ENCODE results near the gene USH2A.

The USH2A gene

DNA sequence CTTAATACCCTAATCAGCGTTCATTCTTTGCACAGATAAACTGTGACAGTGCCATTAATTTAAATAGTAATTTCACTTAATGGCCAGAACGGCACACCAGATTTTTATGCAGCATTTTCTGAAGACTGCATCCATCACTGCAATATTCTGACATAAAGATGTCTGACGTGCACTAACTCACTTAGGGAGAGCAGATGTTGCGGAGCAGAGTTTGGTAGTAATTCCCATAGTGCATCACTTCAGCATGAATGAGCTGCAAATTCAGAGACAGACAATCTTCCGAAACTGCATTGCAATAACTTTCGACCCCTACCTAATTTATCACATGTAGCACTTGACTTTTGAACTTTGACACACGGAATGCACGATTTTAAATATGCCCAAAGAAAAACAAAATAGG lies 630.8 kb downstream of the USH2A start:
- H3K4me3 ChIP-seq (ENCODE audit: control insufficient read depth, low read depth, low read length): no peak overlapping the region
- no peak for DNase-seq (ENCODE audit: low read depth)
- no peak for TF ChIP-seq CTCF (IDR thresholded peaks at IDR 0.05; ENCODE audit: control insufficient read depth, insufficient read depth, low read depth, low read length, missing control alignments)

DNA sequence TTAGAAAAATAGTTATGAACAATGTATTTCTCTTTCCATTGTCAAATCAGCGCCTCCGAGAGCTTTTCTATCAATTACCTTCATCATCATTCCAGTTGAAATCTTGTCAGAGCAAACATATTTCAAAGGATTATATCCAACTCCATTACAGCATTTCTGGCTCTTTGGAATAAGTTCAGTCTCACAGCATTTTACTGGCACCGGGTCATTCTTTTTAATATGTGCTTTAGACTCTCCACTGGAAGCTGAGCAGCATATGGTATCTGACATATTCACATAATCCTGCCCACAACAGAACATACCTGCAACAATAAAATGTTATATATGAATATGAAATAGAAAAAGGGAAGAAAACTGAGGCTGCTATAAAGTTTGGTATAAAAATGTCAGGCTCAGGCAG lies 633.3 kb downstream of the USH2A start:
- no peak for DNase-seq (ENCODE audit: low read depth)
- no peak overlapping the region for H3K4me3 ChIP-seq (ENCODE audit: control insufficient read depth, low read depth, low read length)
- no peak for TF ChIP-seq CTCF (IDR thresholded peaks at IDR 0.05; ENCODE audit: control insufficient read depth, insufficient read depth, low read depth, low read length, missing control alignments)

DNA sequence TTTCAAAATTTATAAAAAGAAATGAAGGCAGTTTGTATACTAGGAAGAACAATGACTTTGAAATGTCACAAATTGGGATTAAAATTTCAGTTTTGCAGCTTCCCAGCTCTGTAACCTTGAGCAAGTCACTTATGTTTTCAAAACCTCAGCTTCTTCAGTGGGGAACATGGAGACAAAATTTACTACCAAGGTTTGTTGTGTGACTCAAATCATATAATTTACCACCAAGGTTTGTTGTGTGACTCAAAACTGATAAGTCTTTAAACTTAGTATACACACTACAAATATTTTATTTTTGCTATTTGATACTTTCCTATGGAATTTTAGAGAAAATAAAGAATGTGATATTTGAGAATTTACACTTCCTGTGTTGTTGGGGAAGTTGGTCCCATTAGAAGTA lies 636.3 kb downstream of the USH2A start:
- DNase-seq (ENCODE audit: low read depth): no peak
- no peak for TF ChIP-seq CTCF (IDR thresholded peaks at IDR 0.05; ENCODE audit: control insufficient read depth, insufficient read depth, low read depth, low read length, missing control alignments)
- no peak overlapping the region for H3K4me3 ChIP-seq (ENCODE audit: control insufficient read depth, low read depth, low read length)

GRCh38 chr1:215780641-215781040 lies 642.6 kb downstream of the USH2A start:
- no peak for DNase-seq (ENCODE audit: low read depth)
- TF ChIP-seq CTCF (IDR thresholded peaks at IDR 0.05; ENCODE audit: control insufficient read depth, insufficient read depth, low read depth, low read length, missing control alignments): no peak
- H3K4me3 ChIP-seq (ENCODE audit: control insufficient read depth, low read depth, low read length): no peak overlapping the region

- H3K4me3 ChIP-seq (ENCODE audit: control insufficient read depth, low read depth, low read length): no peak overlapping the region
- no peak for DNase-seq (ENCODE audit: low read depth)
- no peak for TF ChIP-seq CTCF (IDR thresholded peaks at IDR 0.05; ENCODE audit: control insufficient read depth, insufficient read depth, low read depth, low read length, missing control alignments)
These were observed 643.1 kb downstream of the USH2A start for GRCh38 chr1:215780139-215780538.

DNA sequence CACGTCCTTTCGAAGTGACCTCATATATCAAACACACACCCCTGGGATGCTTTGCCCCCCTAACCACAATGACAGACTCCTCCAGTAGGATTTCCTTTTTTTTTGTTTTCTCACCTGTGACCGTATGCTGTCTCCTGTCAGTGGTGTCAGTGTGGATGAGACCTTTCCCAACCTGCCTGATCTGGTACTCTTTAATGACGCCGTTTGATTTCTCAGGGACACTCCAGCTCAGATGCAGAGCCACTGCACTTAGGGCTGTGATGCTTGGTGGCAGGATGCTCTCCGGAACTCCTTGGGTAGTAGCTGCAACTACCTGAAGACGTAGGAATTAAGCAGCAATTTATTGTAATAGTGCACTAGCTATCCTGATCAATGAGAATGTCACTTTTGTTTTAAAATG lies 643.5 kb downstream of the USH2A start:
- no peak for TF ChIP-seq CTCF (IDR thresholded peaks at IDR 0.05; ENCODE audit: control insufficient read depth, insufficient read depth, low read depth, low read length, missing control alignments)
- H3K4me3 ChIP-seq (ENCODE audit: control insufficient read depth, low read depth, low read length): no peak overlapping the region
- no peak for DNase-seq (ENCODE audit: low read depth)

DNA sequence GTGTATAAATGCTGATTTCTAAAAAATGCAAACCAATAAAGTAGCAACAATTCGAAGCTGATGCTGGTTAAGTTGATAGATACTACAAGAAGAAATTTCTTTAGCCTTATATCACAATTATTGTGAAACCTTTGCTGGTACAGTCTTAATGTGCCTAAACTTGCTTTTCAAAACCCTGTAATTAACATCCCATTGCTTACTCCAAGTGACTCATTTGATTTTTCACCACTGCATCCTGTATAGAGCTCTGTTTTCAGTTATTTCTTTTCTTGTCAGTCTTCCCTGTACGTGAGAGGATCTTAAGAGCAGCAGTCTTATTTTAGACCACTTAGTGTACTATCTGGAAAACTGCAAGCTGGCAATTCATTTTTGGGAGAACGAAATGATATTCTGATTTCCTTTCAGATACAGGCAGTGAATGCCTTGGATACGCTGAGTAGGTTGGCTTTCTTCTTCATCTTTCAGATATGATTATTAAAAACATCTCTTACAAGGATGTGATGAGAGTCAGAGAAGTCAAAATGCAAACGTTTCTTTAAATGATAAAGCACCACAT lies 645.8 kb downstream of the USH2A start:
- peak; percentile 18 for DNase-seq (ENCODE audit: low read depth)
- no peak for TF ChIP-seq CTCF (IDR thresholded peaks at IDR 0.05; ENCODE audit: control insufficient read depth, insufficient read depth, low read depth, low read length, missing control alignments)
- H3K4me3 ChIP-seq (ENCODE audit: control insufficient read depth, low read depth, low read length): no peak overlapping the region

All from AG09309 (cell line).